ENCODE data around the gene HLA-E.
A peak's percentile ranks its signal among the peaks of the same experiment; 100 is the strongest.
"Not testable (repeated sequence)": the region's sequence is repeated elsewhere in the genome, so short reads cannot be mapped to it uniquely, and the experiment has no call there.

HLA-E gene

GRCh38 chr6:30508890-30509736, 19.8 kb downstream of the HLA-E start:
- no peak for DNase-seq

- DNase-seq = no peak
These were observed 21.3 kb downstream of the HLA-E start for GRCh38 chr6:30510419-30511168.

GRCh38 chr6:30511169-30511546, 21.8 kb downstream of the HLA-E start:
- DNase-seq = no peak

- DNase-seq = no peak
These were observed 24.1 kb downstream of the HLA-E start for GRCh38 chr6:30513451-30513850.

- no peak for DNase-seq
These were observed 25.8 kb downstream of the HLA-E start for GRCh38 chr6:30515106-30515505.

GRCh38 chr6:30515944-30516753, 26.8 kb downstream of the HLA-E start:
- DNase-seq = peak; percentile 51 to 73 (median 68)

- DNase-seq = not testable (repeated sequence)
These were observed 27.4 kb downstream of the HLA-E start for GRCh38 chr6:30516754-30517076.

DNA sequence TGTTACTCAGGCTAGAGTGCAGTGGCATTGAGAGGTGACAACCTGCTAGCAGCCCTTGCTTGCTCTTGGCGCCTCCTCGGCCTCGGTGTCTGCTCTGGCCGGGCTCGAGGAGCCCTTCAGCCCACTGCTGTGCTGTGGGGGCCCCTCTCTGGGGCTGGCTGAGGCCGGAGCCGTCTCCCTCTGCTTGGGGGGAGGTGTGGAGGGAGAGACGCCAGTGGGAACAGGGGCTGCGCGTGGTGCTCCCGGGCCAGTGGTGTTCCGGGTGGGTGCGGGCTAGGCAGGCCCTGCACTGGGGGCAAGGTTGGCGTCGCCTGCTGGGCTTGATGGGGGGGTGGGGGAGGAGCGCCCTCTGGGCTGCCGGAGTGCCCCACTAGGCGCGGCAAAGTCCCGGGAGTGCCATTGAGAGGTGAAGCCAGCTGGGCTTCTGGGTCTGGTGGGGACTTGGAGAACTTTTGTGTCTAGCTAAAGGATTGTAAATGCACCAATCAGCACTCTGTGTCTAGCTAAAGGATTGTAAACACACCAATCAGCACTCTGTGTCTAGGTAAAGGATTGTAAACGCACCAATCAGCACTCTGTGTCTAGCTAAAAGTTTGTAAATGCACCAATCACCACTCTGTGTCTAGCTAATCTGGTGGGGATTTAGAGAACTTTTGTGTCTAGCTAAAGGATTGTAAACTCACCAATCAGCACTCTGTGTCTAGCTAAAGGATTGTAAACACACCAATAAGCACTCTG, 28.6 kb downstream of the HLA-E start:
- not testable (repeated sequence) for DNase-seq

DNA sequence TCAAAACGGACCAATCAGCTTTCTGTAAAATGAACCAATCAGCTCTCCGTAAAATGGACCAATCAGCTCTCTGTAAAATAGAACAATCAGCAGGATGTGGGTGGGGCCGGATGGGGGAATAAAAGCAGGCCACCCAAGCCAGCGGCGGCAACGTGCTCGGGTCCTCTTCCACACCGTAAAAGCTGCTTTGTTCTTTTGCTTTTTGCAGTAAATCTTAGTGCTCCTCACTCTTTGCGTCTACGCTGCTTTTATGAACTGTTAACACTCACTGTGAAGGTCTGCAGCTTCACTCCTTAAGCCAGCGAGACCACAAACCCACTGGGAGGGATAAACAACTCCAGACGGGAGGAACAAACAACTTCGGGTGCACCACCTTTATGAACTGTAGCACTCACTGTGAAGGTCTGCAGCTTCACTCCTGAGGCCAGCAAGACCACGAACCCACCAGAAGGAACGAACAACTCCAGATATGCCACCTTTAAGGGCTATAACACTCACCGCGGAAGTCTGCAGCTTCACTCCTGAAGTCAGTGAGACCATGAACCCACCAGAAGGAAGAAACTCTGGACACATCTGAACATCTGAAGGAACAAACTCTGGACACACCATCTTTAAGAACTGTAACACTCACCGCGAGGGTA, 29.3 kb downstream of the HLA-E start:
- not testable (repeated sequence) for DNase-seq

DNA sequence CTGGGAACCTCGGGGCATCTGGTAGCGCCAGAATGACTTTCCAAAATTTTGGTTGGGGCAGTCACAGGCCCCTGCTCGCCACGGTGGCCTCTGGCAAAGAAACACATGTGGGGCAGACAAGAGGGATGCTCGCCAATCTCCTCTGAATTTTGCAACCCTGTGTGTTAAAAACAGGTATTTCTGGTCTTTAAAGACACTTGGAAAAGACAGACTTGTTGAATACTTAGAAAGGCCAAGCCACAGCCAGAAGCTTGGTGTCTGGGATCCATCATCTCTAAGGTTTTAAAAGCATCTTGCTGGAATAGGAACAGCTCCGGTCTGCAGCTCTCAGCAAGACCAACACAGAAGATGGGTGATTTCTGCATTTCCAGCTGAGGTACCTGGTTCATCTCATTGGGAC, 31.2 kb downstream of the HLA-E start:
- DNase-seq = no peak

- not testable (repeated sequence) for DNase-seq
These were observed 31.8 kb downstream of the HLA-E start for GRCh38 chr6:30521082-30521481.

GRCh38 chr6:30521952-30522351, 32.6 kb downstream of the HLA-E start:
- not testable (repeated sequence) for DNase-seq

DNA sequence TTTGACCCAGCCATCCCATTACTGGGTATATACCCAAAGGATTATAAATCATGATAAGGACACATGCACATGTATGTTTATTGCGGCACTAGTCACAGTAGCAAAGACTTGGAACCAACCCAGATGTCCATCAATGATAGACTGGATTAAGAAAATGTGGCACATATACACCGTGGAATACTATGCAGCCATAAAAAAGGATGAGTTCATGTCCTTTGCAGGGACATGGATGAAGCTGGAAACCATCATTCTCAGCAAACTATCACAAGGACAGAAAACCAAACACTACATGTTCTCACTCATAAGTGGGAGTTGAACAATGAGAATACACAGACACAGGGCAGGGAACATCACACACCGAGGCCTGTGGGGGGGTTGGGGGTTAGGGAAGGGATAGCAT, 37.1 kb downstream of the HLA-E start:
- DNase-seq = not testable (repeated sequence)

- peak in 1 of 4 experiments; percentile 19 for DNase-seq
These were observed 40.1 kb downstream of the HLA-E start for GRCh38 chr6:30529349-30529875.

- DNase-seq = no peak
These were observed 40.7 kb downstream of the HLA-E start for GRCh38 chr6:30530014-30530413.

- no peak for DNase-seq
These were observed 44.4 kb downstream of the HLA-E start for GRCh38 chr6:30533460-30534294.

DNA sequence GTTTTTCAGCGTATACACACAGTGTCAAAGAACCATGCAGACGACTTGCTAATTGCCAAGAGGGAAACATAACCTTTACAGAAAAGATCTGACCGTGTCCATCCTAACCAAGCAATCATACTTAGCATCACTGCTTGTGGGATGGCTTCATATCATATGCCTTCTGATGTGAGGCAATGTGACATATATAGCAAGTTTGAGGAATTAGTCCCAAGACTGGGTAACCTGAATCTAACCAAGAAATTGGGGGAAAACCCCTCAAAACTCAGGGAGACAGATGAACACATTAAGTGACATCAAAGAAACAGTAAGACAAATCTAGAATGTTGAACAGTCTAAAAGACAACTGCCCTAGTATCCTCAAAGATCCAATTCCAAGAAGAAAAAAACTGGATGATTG, 48.6 kb downstream of the HLA-E start:
- no peak for DNase-seq

GRCh38 chr6:30541515-30542403, 52.5 kb downstream of the HLA-E start:
- DNase-seq = peak; percentile 49 to 68 (median 56)

- no peak for DNase-seq
These were observed 53.1 kb downstream of the HLA-E start for GRCh38 chr6:30542404-30542725.

DNA sequence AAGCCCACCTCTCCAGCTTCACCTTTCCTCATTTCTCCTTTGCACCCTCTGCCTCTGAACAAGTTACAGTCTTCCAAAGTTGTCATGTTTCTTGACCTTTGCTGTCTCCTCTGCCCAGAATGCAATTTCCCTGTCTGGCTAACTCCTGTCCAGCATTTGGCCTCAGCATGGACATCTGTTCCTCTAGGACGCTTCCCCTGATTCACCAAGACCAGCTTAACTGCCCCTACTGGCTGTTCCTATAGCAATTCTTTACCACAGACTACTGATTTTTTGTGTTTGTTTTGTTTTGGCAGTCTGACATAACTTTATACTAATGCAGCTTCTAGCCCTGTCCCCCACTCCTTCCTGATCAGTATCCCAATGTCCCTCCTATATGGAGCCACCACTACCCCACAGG, 53.6 kb downstream of the HLA-E start:
- no peak for DNase-seq
